Neuronal stem cell (in vitro differentiated cells): ENCODE measurements around the gene NXPH4.

Experiments used
- DNase-seq: peaks from one replicate; pipeline ENCODE4 v3.0.0-alpha.2; 2013; ENCODE audit warnings: low spot score
- H2AFZ ChIP-seq: one replicate; pipeline ENCODE4 v1.6.1; 2013; ENCODE audit warnings: mild to moderate bottlenecking, low read length, inconsistent platforms
- H2AK5ac ChIP-seq: 2 replicates; pipeline ENCODE4 v1.6.1; 2013; ENCODE audit warnings: low read depth, mild to moderate bottlenecking, inconsistent platforms, low read length, moderate library complexity, mixed read lengths
- H2BK120ac ChIP-seq: 2 replicates; pipeline ENCODE4 v1.6.1; 2013; ENCODE audit warnings: low read depth, mild to moderate bottlenecking, inconsistent platforms, low read length, moderate library complexity, mixed read lengths
- H2BK12ac ChIP-seq: one replicate; pipeline ENCODE4 v1.6.1; 2013; ENCODE audit warnings: low read length, inconsistent platforms
- H2BK15ac ChIP-seq: 2 replicates; pipeline ENCODE4 v1.6.1; 2013; ENCODE audit warnings: mild to moderate bottlenecking, low read length, inconsistent platforms, mixed read lengths
- H2BK5ac ChIP-seq: one replicate; pipeline ENCODE4 v1.6.1; 2013; ENCODE audit warnings: inconsistent platforms, mild to moderate bottlenecking, low read length, moderate library complexity
- H3K14ac ChIP-seq: one replicate; pipeline ENCODE4 v1.6.1; 2013; ENCODE audit warnings: low read length, inconsistent platforms
- H3K18ac ChIP-seq: 2 replicates; pipeline ENCODE4 v1.6.1; 2013; ENCODE audit warnings: low read length, inconsistent platforms
- H3K23ac ChIP-seq: 2 replicates; pipeline ENCODE4 v1.6.1; 2013; ENCODE audit warnings: low read depth, mild to moderate bottlenecking, mixed read lengths, low read length, inconsistent platforms; ENCODE audit not compliant: poor library complexity
- H3K27ac ChIP-seq: replicated peaks from 3 replicates; pipeline ENCODE4 v1.5.1; 2013; ENCODE audit warnings: low read length, inconsistent platforms
- H3K27me3 ChIP-seq, 3 experiments: 2 replicates each; pipeline ENCODE4 v1.6.1; 2013; ENCODE audit warnings: low read length in 3 of 3, mild to moderate bottlenecking in 2 of 3, inconsistent platforms in 1 of 3, low read depth in 1 of 3, mixed read lengths in 1 of 3, moderate library complexity in 1 of 3; ENCODE audit not compliant: control insufficient read depth in 3 of 3, insufficient read depth in 3 of 3
- H3K36me3 ChIP-seq, 2 donors: replicated peaks in 1 of 2; 2 replicates each; pipeline ENCODE4 v1.6.1; 2013; ENCODE audit warnings: low read length in 2 of 2; ENCODE audit not compliant: control insufficient read depth in 2 of 2, insufficient read depth in 2 of 2
- H3K4ac ChIP-seq: 2 replicates; pipeline ENCODE4 v1.6.1; 2013; ENCODE audit warnings: inconsistent platforms, mild to moderate bottlenecking, low read length, moderate library complexity
- H3K4me1 ChIP-seq, 2 donors: 1 replicate in 1 of 2; 2 replicates in 1 of 2; pipeline ENCODE4 v1.6.1; 2013; ENCODE audit warnings: low read length in 2 of 2, low read depth in 1 of 2; ENCODE audit not compliant: control insufficient read depth in 2 of 2, insufficient read depth in 1 of 2
- H3K4me2 ChIP-seq: one replicate; pipeline ENCODE4 v1.6.1; 2013; ENCODE audit warnings: mild to moderate bottlenecking, low read length, inconsistent platforms; ENCODE audit not compliant: insufficient read depth, poor library complexity, severe bottlenecking
- H3K4me3 ChIP-seq, 2 donors: 2 replicates each; pipeline ENCODE4 v1.5.1; 2013; ENCODE audit warnings: low read length in 2 of 2, mild to moderate bottlenecking in 2 of 2, inconsistent platforms in 1 of 2, moderate library complexity in 1 of 2
- H3K79me1 ChIP-seq: one replicate; pipeline ENCODE4 v1.6.1; 2013; ENCODE audit warnings: low read depth, mild to moderate bottlenecking, inconsistent platforms, low read length, moderate library complexity
- H3K9ac ChIP-seq: one replicate; pipeline ENCODE4 v1.6.1; 2013; ENCODE audit warnings: mild to moderate bottlenecking, low read depth, low read length, inconsistent platforms; ENCODE audit not compliant: poor library complexity
- H3K9me3 ChIP-seq, 2 donors: replicated peaks in 1 of 2; 2 replicates each; pipeline versions ENCODE3 to v1.6.1; 2013; ENCODE audit warnings: low read length in 2 of 2, mild to moderate bottlenecking in 2 of 2, inconsistent platforms in 1 of 2, low read depth in 1 of 2, mixed read lengths in 1 of 2, moderate library complexity in 1 of 2; ENCODE audit not compliant: control insufficient read depth in 2 of 2, insufficient read depth in 1 of 2
- H4K8ac ChIP-seq: one replicate; pipeline ENCODE4 v1.6.1; 2013; ENCODE audit warnings: low read depth, mild to moderate bottlenecking, inconsistent platforms, low read length, moderate library complexity
- H4K91ac ChIP-seq: one replicate; pipeline ENCODE4 v1.6.1; 2013; ENCODE audit warnings: low read length, low read depth, mild to moderate bottlenecking, inconsistent platforms; ENCODE audit not compliant: poor library complexity
- WGBS, 2 donors: extraction: QIAGEN DNeasy Blood & Tissue Kit; methylation state at CpG; one replicate each; pipeline ENCODE4 v1.1.7; 2013; ENCODE audit warnings: missing lambda C conversion rate in 2 of 2, mixed read lengths in 1 of 2; ENCODE audit not compliant: insufficient read length in 2 of 2, insufficient replicate concordance in 1 of 2; ENCODE audit errors: extremely low coverage in 2 of 2; 5-methylcytosine and 5-hydroxymethylcytosine counted together

NXPH4 gene

GRCh38 chr12:57204454-57204853, 12.1 kb upstream of the NXPH4 start:
- no CpG with 5 or more reads among the region's 19 CpGs for WGBS, 2 donors
- Histone ChIP-seq H2AFZ (no peak overlapping the region), H4K91ac (no peak overlapping the region), H3K9ac (no peak overlapping the region), H3K79me1 (peaks cover 5% of the 10 kb centered on the region), H3K4me1 (no peaks in the 10 kb centered on the region), H2BK120ac (no peak overlapping the region), H3K9me3 (peaks cover 0 to 1% of the 10 kb centered on the region in 2 donors), H3K14ac (no peak overlapping the region), H3K36me3 (peaks cover 78 to 95% of the 10 kb centered on the region in 2 donors), H2AK5ac (no peak overlapping the region), H2BK15ac (no peak overlapping the region), H3K4me2 (no peak overlapping the region), H3K27me3 (no peaks in the 10 kb centered on the region), H3K23ac (no peak overlapping the region), H3K4ac (no peak overlapping the region), H3K27ac (no peak overlapping the region), H3K18ac (no peak overlapping the region), H3K4me3 (no peak overlapping the region), H4K8ac (peak overlapping the region; percentile 82), H2BK12ac (no peak overlapping the region), H2BK5ac (peak overlapping the region; percentile 39)
- no peak for DNase-seq

- Histone ChIP-seq H3K79me1 (peaks cover 3% of the 10 kb centered on the region), H2BK120ac (no peak overlapping the region), H2BK15ac (no peak overlapping the region), H3K9me3 (peaks cover 0 to 1% of the 10 kb centered on the region in 2 donors), H4K91ac (no peak overlapping the region), H3K9ac (peak overlapping the region; percentile 12), H3K27me3 (no peaks in the 10 kb centered on the region), H3K14ac (no peak overlapping the region), H3K27ac (no peak overlapping the region), H2BK12ac (no peak overlapping the region), H3K23ac (no peak overlapping the region), H3K4me3 (no peak overlapping the region), H3K18ac (peak overlapping the region; percentile 38), H2AK5ac (no peak overlapping the region), H2AFZ (no peak overlapping the region), H3K4me1 (no peaks in the 10 kb centered on the region), H3K4me2 (no peak overlapping the region), H4K8ac (no peak overlapping the region), H3K4ac (no peak overlapping the region), H2BK5ac (no peak overlapping the region), H3K36me3 (peaks cover 78 to 95% of the 10 kb centered on the region in 2 donors)
- WGBS, 2 donors: no CpG with 5 or more reads among the region's 26 CpGs
- no peak for DNase-seq
These were observed 11.4 kb upstream of the NXPH4 start for GRCh38 chr12:57205186-57205585.

DNA sequence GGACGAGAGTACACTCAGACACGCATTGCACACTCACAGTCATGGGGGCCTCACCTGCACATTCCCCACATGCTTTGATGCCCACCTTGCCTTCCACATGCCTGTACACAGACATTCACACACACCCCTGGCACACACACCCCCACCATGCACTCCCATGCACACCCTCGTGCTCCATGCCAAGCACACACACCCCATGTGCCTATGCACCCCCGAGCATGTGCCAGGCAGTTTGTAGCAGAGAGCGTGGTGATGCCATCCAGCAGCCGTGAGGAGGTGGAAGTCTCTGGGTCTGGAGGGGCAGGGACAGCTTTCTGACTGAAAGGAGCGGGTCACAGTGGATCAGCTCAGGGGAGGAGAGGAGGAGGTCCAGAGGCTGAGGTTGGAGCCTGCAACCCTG, 10.7 kb upstream of the NXPH4 start:
- H2AK5ac ChIP-seq: no peak overlapping the region
- H3K14ac ChIP-seq: no peak overlapping the region
- peak overlapping the region; percentile 94 for H2BK120ac ChIP-seq
- H4K91ac ChIP-seq: no peak overlapping the region
- no peak overlapping the region for H4K8ac ChIP-seq
- WGBS, 2 donors: no CpG with 5 or more reads among the region's 7 CpGs
- H3K36me3 ChIP-seq: peaks cover 81 to 95% of the 10 kb centered on the region in 2 donors
- no peak overlapping the region for H2BK15ac ChIP-seq
- H2AFZ ChIP-seq: no peak overlapping the region
- H3K79me1 ChIP-seq: peaks cover 3% of the 10 kb centered on the region
- H3K9me3 ChIP-seq: peaks cover 0 to 1% of the 10 kb centered on the region in 2 donors
- H3K9ac ChIP-seq: peak overlapping the region; percentile 60
- H3K23ac ChIP-seq: peak overlapping the region; percentile 34
- H3K18ac ChIP-seq: no peak overlapping the region
- H3K27me3 ChIP-seq: no peaks in the 10 kb centered on the region
- no peak overlapping the region for H3K4ac ChIP-seq
- peak overlapping the region in 1 of 2 donors; percentile 27 for H3K4me3 ChIP-seq
- no peak overlapping the region for H2BK12ac ChIP-seq
- no peak overlapping the region for H2BK5ac ChIP-seq
- H3K4me2 ChIP-seq: no peak overlapping the region
- H3K4me1 ChIP-seq: no peaks in the 10 kb centered on the region
- DNase-seq: no peak
- no peak overlapping the region for H3K27ac ChIP-seq

DNA sequence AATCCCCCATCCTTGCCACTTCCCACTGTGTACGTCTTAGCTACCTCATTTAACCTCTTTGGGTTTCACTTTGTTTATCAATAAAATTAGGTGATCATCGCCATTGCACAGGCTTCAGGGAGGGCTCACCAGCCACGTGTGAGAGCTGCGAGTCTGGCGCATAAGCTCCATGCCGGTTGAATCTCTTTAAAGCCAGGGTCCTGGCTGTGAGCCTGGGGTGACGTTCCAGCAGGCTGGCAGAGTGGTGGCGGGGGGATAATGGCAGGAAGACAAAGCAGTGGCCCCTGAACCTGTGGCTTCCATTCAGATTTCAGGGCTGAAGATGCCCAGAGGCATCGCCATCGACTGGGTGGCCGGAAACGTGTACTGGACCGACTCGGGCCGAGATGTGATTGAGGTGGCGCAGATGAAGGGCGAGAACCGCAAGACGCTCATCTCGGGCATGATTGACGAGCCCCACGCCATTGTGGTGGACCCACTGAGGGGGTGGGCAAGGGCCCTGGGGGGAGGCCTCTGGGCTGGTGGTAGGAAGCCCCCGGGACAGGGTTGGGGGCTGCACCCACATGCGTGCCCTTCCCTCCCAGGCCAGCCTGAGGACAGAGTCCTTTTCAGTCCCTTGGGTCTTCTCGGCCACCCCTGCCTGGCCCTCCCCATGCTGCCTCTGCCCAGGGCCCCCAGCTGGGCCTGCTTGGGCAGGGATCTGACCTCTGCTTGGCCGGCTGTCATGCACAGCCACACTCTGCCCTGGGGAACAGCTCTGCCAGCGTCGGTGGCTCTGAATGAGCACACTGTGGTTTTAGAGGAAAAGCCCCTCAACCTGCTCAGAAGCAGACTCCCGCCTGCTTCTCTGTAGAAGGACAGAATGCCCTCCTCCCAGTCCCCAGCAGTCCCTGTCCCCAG, 8.6 kb upstream of the NXPH4 start:
- H3K23ac ChIP-seq: no peak overlapping the region
- H2BK15ac ChIP-seq: no peak overlapping the region
- no peak overlapping the region for H2BK120ac ChIP-seq
- H4K91ac ChIP-seq: no peak overlapping the region
- no peak overlapping the region for H3K4ac ChIP-seq
- H2AK5ac ChIP-seq: no peak overlapping the region
- H4K8ac ChIP-seq: no peak overlapping the region
- H3K4me1 ChIP-seq: no peaks in the 10 kb centered on the region
- no peak for DNase-seq
- no peak overlapping the region for H3K4me2 ChIP-seq
- H3K9ac ChIP-seq: no peak overlapping the region
- no peak overlapping the region for H3K14ac ChIP-seq
- H2BK12ac ChIP-seq: no peak overlapping the region
- H3K18ac ChIP-seq: no peak overlapping the region
- no peaks in the 10 kb centered on the region for H3K79me1 ChIP-seq
- H3K27ac ChIP-seq: no peak overlapping the region
- no peak overlapping the region for H2AFZ ChIP-seq
- no CpG with 5 or more reads among the region's 29 CpGs for WGBS, 2 donors
- H3K36me3 ChIP-seq: peaks cover 72 to 95% of the 10 kb centered on the region in 2 donors
- no peak overlapping the region for H2BK5ac ChIP-seq
- H3K9me3 ChIP-seq: peaks cover 0 to 1% of the 10 kb centered on the region in 2 donors
- no peak overlapping the region for H3K4me3 ChIP-seq
- H3K27me3 ChIP-seq: no peaks in the 10 kb centered on the region
